PC-3 (cell line): ENCODE data around the gene SIK1.

Source experiments
- CTCF ChIP-seq: fragments of 300-600 bp; sonication (generic); conservative IDR thresholded peaks from 2 replicates; pipeline ENCODE4 v1.5.1; 2017; ENCODE audit warnings: antibody characterized with exemption, low read depth, mild to moderate bottlenecking, low read length
- EZH2 ChIP-seq: fragments of 300-600 bp; sonication (generic); IDR thresholded peaks from one replicate; pipeline ENCODE4 v1.6.1; 2017; ENCODE audit warnings: antibody characterized with exemption, mild to moderate bottlenecking, low read length; ENCODE audit not compliant: unreplicated experiment
- EZH2phosphoT487 ChIP-seq: fragments of 300-600 bp; sonication (generic); IDR thresholded peaks from 2 replicates; pipeline ENCODE4 v1.6.1; 2018; ENCODE audit warnings: mild to moderate bottlenecking, antibody characterized with exemption, low read length, borderline replicate concordance

GRCh38 chr21:43369124-43369523 lies 57.8 kb downstream of the SIK1 start:
- TF ChIP-seq CTCF (no peak), EZH2phosphoT487 (no peak), EZH2 (no peak)
